Adipocyte (in vitro differentiated cells): ENCODE data around the gene FLT1.

Experiments
- DNase-seq: peaks from one replicate; pipeline ENCODE4 v3.0.0-alpha.2; 2015; ENCODE audit warnings: low read depth
- H3K27me3 ChIP-seq: replicated peaks from 2 replicates; pipeline ENCODE4 v1.7.0; 2013; ENCODE audit warnings: mild to moderate bottlenecking, low read length, moderate library complexity; ENCODE audit not compliant: control insufficient read depth, insufficient read depth
- H3K36me3 ChIP-seq: 2 replicates; pipeline ENCODE4 v1.7.0; 2013; ENCODE audit warnings: low read length, mild to moderate bottlenecking, moderate library complexity; ENCODE audit not compliant: control insufficient read depth, insufficient read depth, severe bottlenecking
- H3K4me1 ChIP-seq: 2 replicates; pipeline ENCODE4 v1.7.0; 2013; ENCODE audit warnings: mild to moderate bottlenecking, low read length, moderate library complexity; ENCODE audit not compliant: control insufficient read depth, insufficient read depth
- H3K4me3 ChIP-seq: 2 replicates; pipeline ENCODE4 v1.7.0; 2013; ENCODE audit warnings: mild to moderate bottlenecking, low read length, moderate library complexity
- H3K9ac ChIP-seq: 2 replicates; pipeline ENCODE4 v1.7.0; 2013; ENCODE audit warnings: mild to moderate bottlenecking, low read length, moderate library complexity
- H3K9me3 ChIP-seq: 2 replicates; pipeline ENCODE4 v1.7.0; 2013; ENCODE audit warnings: mild to moderate bottlenecking, low read length, moderate library complexity; ENCODE audit not compliant: control insufficient read depth

FLT1 gene

GRCh38 chr13:28435917-28436316, 59.0 kb downstream of the FLT1 start:
- no peak overlapping the region for H3K4me3 ChIP-seq
- no peak for DNase-seq
- no peaks in the 10 kb centered on the region for H3K36me3 ChIP-seq
- H3K9me3 ChIP-seq, result no peaks in the 10 kb centered on the region
- no peak overlapping the region for H3K9ac ChIP-seq
- H3K27me3 ChIP-seq, result peaks cover 55% of the 10 kb centered on the region
- no peaks in the 10 kb centered on the region for H3K4me1 ChIP-seq

GRCh38 chr13:28434926-28435325, 60.0 kb downstream of the FLT1 start:
- Histone ChIP-seq H3K4me3 (no peak overlapping the region), H3K36me3 (no peaks in the 10 kb centered on the region), H3K9me3 (no peaks in the 10 kb centered on the region), H3K27me3 (peaks cover 52% of the 10 kb centered on the region), H3K4me1 (no peaks in the 10 kb centered on the region), H3K9ac (no peak overlapping the region)
- no peak for DNase-seq

DNA sequence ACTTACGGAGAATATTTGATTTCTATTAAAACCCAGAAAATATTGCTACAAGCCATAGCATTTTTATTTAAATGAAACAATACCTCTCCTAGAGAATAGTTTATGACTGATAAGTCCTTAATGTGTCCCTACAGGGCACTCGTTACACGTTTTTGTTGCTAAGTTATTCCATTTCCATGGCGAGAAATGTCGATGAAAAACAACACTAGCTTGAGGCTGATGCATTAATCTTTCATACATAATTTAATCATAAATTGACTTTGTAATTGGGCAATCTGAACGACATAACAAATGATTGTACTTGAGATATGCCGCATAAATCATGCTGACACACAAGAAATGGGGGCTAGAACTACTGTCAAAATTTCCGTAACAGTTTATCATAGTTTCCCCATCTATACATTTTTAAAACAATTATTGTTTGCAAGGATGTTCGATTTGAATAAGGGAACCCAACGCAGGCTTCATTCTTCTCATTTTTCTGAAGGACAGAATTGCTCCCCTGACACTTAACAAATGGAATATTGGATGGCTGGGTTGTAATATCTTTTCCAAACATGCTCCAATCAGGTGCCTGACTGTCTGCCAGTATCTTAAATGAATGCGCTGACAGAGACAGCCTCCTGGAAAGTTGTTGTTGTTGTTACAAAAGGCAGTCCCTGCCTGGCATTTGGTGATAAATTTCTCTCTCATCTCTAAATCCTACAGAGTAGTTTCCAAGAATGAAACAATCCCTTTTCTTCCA, 61.9 kb downstream of the FLT1 start:
- Histone ChIP-seq H3K4me1 (no peaks in the 10 kb centered on the region), H3K36me3 (no peaks in the 10 kb centered on the region), H3K4me3 (no peak overlapping the region), H3K9me3 (no peaks in the 10 kb centered on the region), H3K27me3 (peaks cover 33% of the 10 kb centered on the region), H3K9ac (no peak overlapping the region)
- DNase-seq, result no peak

- Histone ChIP-seq H3K36me3 (no peaks in the 10 kb centered on the region), H3K27me3 (peaks cover 11% of the 10 kb centered on the region), H3K4me3 (no peak overlapping the region), H3K9me3 (no peaks in the 10 kb centered on the region), H3K9ac (no peak overlapping the region), H3K4me1 (no peaks in the 10 kb centered on the region)
- DNase-seq, result peak; percentile 69
Observed at GRCh38 chr13:28429685-28430290, 65.1 kb downstream of the FLT1 start.

DNA sequence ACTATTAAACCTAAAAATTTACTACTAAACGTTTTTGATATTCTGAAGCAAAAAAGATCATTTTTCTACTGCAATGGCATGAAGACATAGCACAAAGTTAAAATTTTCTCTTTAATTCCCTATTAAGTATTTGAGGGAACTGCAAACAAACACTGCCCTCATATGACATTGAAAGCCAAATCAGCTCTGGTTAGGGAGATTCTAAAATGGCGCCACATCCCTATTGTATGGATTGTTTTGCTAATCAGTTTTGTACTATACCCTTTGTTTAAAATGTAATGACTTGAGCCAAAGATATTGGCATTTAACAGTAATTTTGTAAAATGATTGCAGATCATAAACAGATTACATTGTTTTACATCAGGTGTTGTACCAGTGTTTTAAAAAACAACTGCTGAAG, 65.8 kb downstream of the FLT1 start:
- no peak for DNase-seq
- Histone ChIP-seq H3K27me3 (peaks cover 11% of the 10 kb centered on the region), H3K9me3 (no peaks in the 10 kb centered on the region), H3K4me3 (no peak overlapping the region), H3K36me3 (no peaks in the 10 kb centered on the region), H3K9ac (no peak overlapping the region), H3K4me1 (no peaks in the 10 kb centered on the region)

DNA sequence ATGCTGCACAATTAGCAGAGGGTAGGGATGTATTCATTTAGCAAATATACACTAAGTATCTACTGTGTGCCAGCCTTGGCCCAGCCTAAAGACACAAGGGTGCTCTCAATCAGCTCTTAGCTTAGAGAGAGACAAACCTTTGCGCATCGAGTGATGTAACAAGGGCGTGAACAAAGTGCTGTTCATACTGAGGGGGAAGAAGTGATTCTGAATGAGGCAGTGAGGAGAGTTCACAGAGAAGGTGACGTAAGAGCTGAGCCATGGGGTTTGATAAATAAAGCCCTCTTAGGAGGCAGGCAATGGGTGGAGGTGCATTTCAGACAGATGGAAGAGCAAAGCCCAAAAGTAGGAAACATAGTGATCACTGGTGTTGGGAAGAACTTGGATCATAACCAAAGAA, 68.5 kb downstream of the FLT1 start:
- Histone ChIP-seq H3K27me3 (peaks cover 11% of the 10 kb centered on the region), H3K9me3 (no peaks in the 10 kb centered on the region), H3K36me3 (no peaks in the 10 kb centered on the region), H3K4me1 (no peaks in the 10 kb centered on the region), H3K9ac (no peak overlapping the region), H3K4me3 (no peak overlapping the region)
- DNase-seq, result no peak

- H3K9me3 ChIP-seq, result no peaks in the 10 kb centered on the region
- DNase-seq, result no peak
- no peaks in the 10 kb centered on the region for H3K36me3 ChIP-seq
- H3K9ac ChIP-seq, result no peak overlapping the region
- H3K27me3 ChIP-seq, result peaks cover 5% of the 10 kb centered on the region
- H3K4me3 ChIP-seq, result no peak overlapping the region
- no peaks in the 10 kb centered on the region for H3K4me1 ChIP-seq
Observed at GRCh38 chr13:28425793-28426192, 69.1 kb downstream of the FLT1 start.

GRCh38 chr13:28424541-28424940, 70.4 kb downstream of the FLT1 start:
- no peak for DNase-seq
- H3K4me1 ChIP-seq, result no peaks in the 10 kb centered on the region
- H3K9ac ChIP-seq, result no peak overlapping the region
- peaks cover 4% of the 10 kb centered on the region for H3K27me3 ChIP-seq
- no peak overlapping the region for H3K4me3 ChIP-seq
- no peaks in the 10 kb centered on the region for H3K9me3 ChIP-seq
- no peaks in the 10 kb centered on the region for H3K36me3 ChIP-seq

DNA sequence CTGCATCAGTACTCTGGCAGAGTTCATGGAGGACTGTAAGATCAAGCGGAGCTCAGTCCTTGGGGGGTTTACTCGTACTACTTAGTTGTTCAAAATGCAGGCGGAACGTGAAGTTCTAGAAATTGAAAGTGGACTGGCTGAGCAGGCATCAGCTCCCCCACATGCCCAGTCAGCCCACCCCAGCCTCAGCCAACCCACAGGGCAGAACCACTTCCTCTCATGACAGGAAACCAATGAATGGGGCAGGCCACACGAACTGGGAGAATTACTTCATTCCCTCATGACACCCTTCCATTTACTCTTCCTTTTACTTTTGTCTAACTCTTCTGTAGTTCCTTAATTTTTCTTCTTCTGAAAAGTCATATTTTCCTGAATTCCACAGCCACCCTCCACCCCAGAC, 71.9 kb downstream of the FLT1 start:
- H3K36me3 ChIP-seq, result no peaks in the 10 kb centered on the region
- H3K9ac ChIP-seq, result no peak overlapping the region
- H3K4me3 ChIP-seq, result no peak overlapping the region
- no peaks in the 10 kb centered on the region for H3K4me1 ChIP-seq
- H3K27me3 ChIP-seq, result peaks cover 7% of the 10 kb centered on the region
- H3K9me3 ChIP-seq, result no peaks in the 10 kb centered on the region
- no peak for DNase-seq

DNA sequence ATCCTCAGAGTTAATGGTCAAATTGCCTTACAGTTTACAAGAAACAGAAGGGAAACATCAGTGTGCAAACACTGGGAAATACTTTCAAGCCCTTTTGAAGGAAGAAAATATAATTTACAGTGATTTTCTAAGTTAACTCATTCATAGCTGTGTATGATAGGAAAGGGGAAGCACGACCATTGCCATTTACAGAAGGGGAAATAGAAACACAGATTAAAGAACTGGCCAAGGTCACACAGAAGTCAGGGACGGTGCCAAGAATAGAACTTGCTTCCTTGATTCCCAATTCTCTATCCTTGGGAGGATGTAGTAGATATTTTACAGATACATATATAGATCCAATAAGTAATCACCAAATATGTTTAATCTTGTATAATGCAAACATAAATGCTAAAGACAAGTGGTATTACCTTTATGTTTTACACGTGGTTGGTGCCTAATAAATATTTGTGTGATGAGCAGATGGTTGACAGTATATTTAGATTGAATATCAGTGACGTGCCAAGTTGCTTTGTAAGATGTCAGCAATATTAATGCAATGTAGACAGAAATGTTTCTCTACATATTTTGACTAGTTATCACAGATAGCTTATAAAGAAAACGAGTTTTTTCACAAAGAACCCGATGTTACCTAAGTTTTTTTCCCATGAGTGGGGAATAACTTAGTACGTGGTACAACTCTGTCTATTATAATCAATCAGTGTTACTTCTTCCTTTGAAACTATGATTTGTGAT, 73.1 kb downstream of the FLT1 start:
- Histone ChIP-seq H3K9me3 (no peaks in the 10 kb centered on the region), H3K4me1 (no peaks in the 10 kb centered on the region), H3K27me3 (peaks cover 7% of the 10 kb centered on the region), H3K4me3 (no peak overlapping the region), H3K9ac (no peak overlapping the region), H3K36me3 (no peaks in the 10 kb centered on the region)
- DNase-seq, result no peak

- Histone ChIP-seq H3K9ac (no peak overlapping the region), H3K4me3 (no peak overlapping the region), H3K4me1 (no peaks in the 10 kb centered on the region), H3K9me3 (no peaks in the 10 kb centered on the region), H3K27me3 (peaks cover 7% of the 10 kb centered on the region), H3K36me3 (no peaks in the 10 kb centered on the region)
- no peak for DNase-seq
Observed at GRCh38 chr13:28420704-28421103, 74.2 kb downstream of the FLT1 start.
